Measurements from ENCODE around the gene SERPINB8.
A peak's percentile ranks its signal among the peaks of the same experiment; 100 is the strongest.

GRCh38 chr18:64037812-64038414 is 68.0 kb downstream of the SERPINB8 start:
- TF ChIP-seq CTCF (IDR thresholded peaks at IDR 0.05): peak in 4 of 7 experiments; percentile 9 to 34 (median 21)
- TF ChIP-seq POLR2AphosphoS5 (IDR thresholded peaks at IDR 0.05): no peak
